Measurements from ENCODE around the gene CEACAM20. TPM values are rescaled to one million over a fixed set of nuclear protein-coding genes. Genes with fewer than 3 reads are reported as not detected.
"Not testable (repeated sequence)": the region's sequence is repeated elsewhere in the genome, so short reads cannot be mapped to it uniquely, and the experiment has no call there.

CEACAM20 gene
- not detected in 2 replicates for total RNA-seq (2014; rRNA removed; shearing (Covaris generic))

- H3K27me3 ChIP-seq: no peaks in the 10 kb centered on the region
- H3K27ac ChIP-seq: no peak within 1 kb of the TSS
- no peak for DNase-seq
- no peak within 1 kb of the TSS for H3K4me3 ChIP-seq
- H3K4me1 ChIP-seq: no peaks in the 10 kb centered on the region
- no peaks in the 10 kb centered on the region for H3K36me3 ChIP-seq
- H3K9me3 ChIP-seq (replicated peaks): no peaks in the 10 kb centered on the region
Measured at GRCh38 chr19:44529536-44529935, at the start of gene CEACAM20. Gene CEACAM20 (minus strand): TSS chr19:44529675. CDS start chr19:44529509, 166 bp downstream.

GRCh38 chr19:44577566-44577874 lies 48.0 kb upstream of the CEACAM20 start:
- Histone ChIP-seq H3K27ac (no peak overlapping the region), H3K27me3 (no peaks in the 10 kb centered on the region), H3K9me3 (replicated peaks) (no peaks in the 10 kb centered on the region), H3K36me3 (no peaks in the 10 kb centered on the region), H3K4me3 (no peak overlapping the region), H3K4me1 (no peaks in the 10 kb centered on the region)
- DNase-seq: no peak

- no peak overlapping the region for H3K4me3 ChIP-seq
- no peaks in the 10 kb centered on the region for H3K9me3 ChIP-seq (replicated peaks)
- H3K36me3 ChIP-seq: no peaks in the 10 kb centered on the region
- no peaks in the 10 kb centered on the region for H3K4me1 ChIP-seq
- no peaks in the 10 kb centered on the region for H3K27me3 ChIP-seq
- no peak overlapping the region for H3K27ac ChIP-seq
- DNase-seq: peak; percentile 25 to 58
Measured at GRCh38 chr19:44576843-44577565, 47.5 kb upstream of the CEACAM20 start.

- H3K27ac ChIP-seq: no peak overlapping the region
- H3K9me3 ChIP-seq (replicated peaks): no peaks in the 10 kb centered on the region
- no peak overlapping the region for H3K4me3 ChIP-seq
- H3K4me1 ChIP-seq: no peaks in the 10 kb centered on the region
- peak; percentile 24 to 35 for DNase-seq
- H3K27me3 ChIP-seq: no peaks in the 10 kb centered on the region
- H3K36me3 ChIP-seq: no peaks in the 10 kb centered on the region
Measured at GRCh38 chr19:44575116-44575700, 45.7 kb upstream of the CEACAM20 start.

GRCh38 chr19:44574186-44574950 lies 44.9 kb upstream of the CEACAM20 start:
- no peak for DNase-seq
- H3K4me3 ChIP-seq: no peak overlapping the region
- H3K4me1 ChIP-seq: no peaks in the 10 kb centered on the region
- no peaks in the 10 kb centered on the region for H3K27me3 ChIP-seq
- H3K36me3 ChIP-seq: no peaks in the 10 kb centered on the region
- no peaks in the 10 kb centered on the region for H3K9me3 ChIP-seq (replicated peaks)
- no peak overlapping the region for H3K27ac ChIP-seq

GRCh38 chr19:44573627-44574026 lies 44.2 kb upstream of the CEACAM20 start:
- H3K27me3 ChIP-seq: no peaks in the 10 kb centered on the region
- no peak overlapping the region for H3K4me3 ChIP-seq
- no peaks in the 10 kb centered on the region for H3K36me3 ChIP-seq
- H3K27ac ChIP-seq: no peak overlapping the region
- DNase-seq: no peak
- no peaks in the 10 kb centered on the region for H3K9me3 ChIP-seq (replicated peaks)
- no peaks in the 10 kb centered on the region for H3K4me1 ChIP-seq

GRCh38 chr19:44573183-44573582 lies 43.7 kb upstream of the CEACAM20 start:
- H3K9me3 ChIP-seq (replicated peaks): no peaks in the 10 kb centered on the region
- no peak overlapping the region for H3K4me3 ChIP-seq
- no peaks in the 10 kb centered on the region for H3K36me3 ChIP-seq
- DNase-seq: no peak
- no peak overlapping the region for H3K27ac ChIP-seq
- no peaks in the 10 kb centered on the region for H3K27me3 ChIP-seq
- no peaks in the 10 kb centered on the region for H3K4me1 ChIP-seq

GRCh38 chr19:44572581-44572900 lies 43.1 kb upstream of the CEACAM20 start:
- H3K27ac ChIP-seq: no peak overlapping the region
- H3K4me3 ChIP-seq: no peak overlapping the region
- no peaks in the 10 kb centered on the region for H3K36me3 ChIP-seq
- DNase-seq: no peak
- no peaks in the 10 kb centered on the region for H3K4me1 ChIP-seq
- no peaks in the 10 kb centered on the region for H3K27me3 ChIP-seq
- H3K9me3 ChIP-seq (replicated peaks): no peaks in the 10 kb centered on the region

- Histone ChIP-seq H3K9me3 (replicated peaks) (no peaks in the 10 kb centered on the region), H3K27me3 (no peaks in the 10 kb centered on the region), H3K36me3 (no peaks in the 10 kb centered on the region), H3K4me1 (no peaks in the 10 kb centered on the region), H3K27ac (no peak overlapping the region), H3K4me3 (no peak overlapping the region)
- DNase-seq: no peak
Measured at GRCh38 chr19:44571830-44572580, 42.5 kb upstream of the CEACAM20 start.

GRCh38 chr19:44570984-44571684 lies 41.7 kb upstream of the CEACAM20 start:
- peak; percentile 65 to 87 for DNase-seq
- Histone ChIP-seq H3K4me1 (no peaks in the 10 kb centered on the region), H3K36me3 (no peaks in the 10 kb centered on the region), H3K27me3 (no peaks in the 10 kb centered on the region), H3K4me3 (no peak overlapping the region), H3K27ac (no peak overlapping the region), H3K9me3 (replicated peaks) (no peaks in the 10 kb centered on the region)

GRCh38 chr19:44570603-44570983 lies 41.1 kb upstream of the CEACAM20 start:
- Histone ChIP-seq H3K4me1 (no peaks in the 10 kb centered on the region), H3K4me3 (no peak overlapping the region), H3K27me3 (no peaks in the 10 kb centered on the region), H3K9me3 (replicated peaks) (no peaks in the 10 kb centered on the region), H3K27ac (no peak overlapping the region), H3K36me3 (no peaks in the 10 kb centered on the region)
- DNase-seq: no peak

- H3K27ac ChIP-seq: no peak overlapping the region
- H3K9me3 ChIP-seq (replicated peaks): no peaks in the 10 kb centered on the region
- H3K4me3 ChIP-seq: no peak overlapping the region
- no peaks in the 10 kb centered on the region for H3K4me1 ChIP-seq
- no peaks in the 10 kb centered on the region for H3K27me3 ChIP-seq
- DNase-seq: no peak
- H3K36me3 ChIP-seq: no peaks in the 10 kb centered on the region
Measured at GRCh38 chr19:44567745-44568144, 38.3 kb upstream of the CEACAM20 start.

- no peaks in the 10 kb centered on the region for H3K9me3 ChIP-seq (replicated peaks)
- H3K4me3 ChIP-seq: no peak overlapping the region
- no peaks in the 10 kb centered on the region for H3K36me3 ChIP-seq
- no peaks in the 10 kb centered on the region for H3K4me1 ChIP-seq
- no peak overlapping the region for H3K27ac ChIP-seq
- no peaks in the 10 kb centered on the region for H3K27me3 ChIP-seq
- DNase-seq: no peak
Measured at GRCh38 chr19:44566984-44567383, 37.5 kb upstream of the CEACAM20 start.

GRCh38 chr19:44563086-44563655 lies 33.7 kb upstream of the CEACAM20 start:
- H3K4me1 ChIP-seq; DNase-seq; H3K4me3 ChIP-seq; H3K9me3 ChIP-seq (replicated peaks); H3K36me3 ChIP-seq; H3K27ac ChIP-seq; H3K27me3 ChIP-seq: not testable (repeated sequence)

Measured in SJCRH30 (cell line).